ENCODE results near the gene SIK3.
"Not testable (repeated sequence)": the region's sequence is repeated elsewhere in the genome, so short reads cannot be mapped to it uniquely, and the experiment has no call there.

Gene SIK3

GRCh38 chr11:117121176-117121575 is 22.9 kb upstream of the SIK3 start:
- no peak for TF ChIP-seq CTCF (IDR thresholded peaks at IDR 0.05; ENCODE audit: extremely low read depth, missing control alignments)
- no peak for DNase-seq (ENCODE audit: low spot score)

GRCh38 chr11:117117681-117118080 is 19.5 kb upstream of the SIK3 start:
- TF ChIP-seq CTCF (IDR thresholded peaks at IDR 0.05; ENCODE audit: extremely low read depth, missing control alignments), result no peak
- no peak for DNase-seq (ENCODE audit: low spot score)

GRCh38 chr11:117112939-117113338 is 14.7 kb upstream of the SIK3 start:
- not testable (repeated sequence) for DNase-seq (ENCODE audit: low spot score)

GRCh38 chr11:117112497-117112896 is 14.3 kb upstream of the SIK3 start:
- DNase-seq (ENCODE audit: low spot score), result not testable (repeated sequence)

GRCh38 chr11:117110294-117110950 is 12.2 kb upstream of the SIK3 start:
- DNase-seq (ENCODE audit: low spot score), result no peak
- no peak for TF ChIP-seq CTCF (IDR thresholded peaks at IDR 0.05; ENCODE audit: extremely low read depth, missing control alignments)

GRCh38 chr11:117107701-117108590 is 9.7 kb upstream of the SIK3 start:
- TF ChIP-seq CTCF (IDR thresholded peaks at IDR 0.05; ENCODE audit: extremely low read depth, missing control alignments), result no peak
- no peak for DNase-seq (ENCODE audit: low spot score)

GRCh38 chr11:117100556-117100955 is 2.3 kb upstream of the SIK3 start:
- no peak for DNase-seq (ENCODE audit: low spot score)
- TF ChIP-seq CTCF (IDR thresholded peaks at IDR 0.05; ENCODE audit: extremely low read depth, missing control alignments), result no peak

GRCh38 chr11:117099696-117100095 is 1.5 kb upstream of the SIK3 start:
- TF ChIP-seq CTCF (IDR thresholded peaks at IDR 0.05; ENCODE audit: extremely low read depth, missing control alignments), result no peak
- no peak for DNase-seq (ENCODE audit: low spot score)

All from GM20000 (cell line).